HG03045 (cell line): ENCODE measurements around the gene APOBEC2.

Experiments used
- ATAC-seq: cut with Tn5 transposase; IDR thresholded peaks from one replicate; pipeline ENCODE4 v1.9.1; 2021; ENCODE audit warnings: mild to moderate bottlenecking, moderate library complexity; ENCODE audit not compliant: unreplicated experiment

APOBEC2 gene

DNA sequence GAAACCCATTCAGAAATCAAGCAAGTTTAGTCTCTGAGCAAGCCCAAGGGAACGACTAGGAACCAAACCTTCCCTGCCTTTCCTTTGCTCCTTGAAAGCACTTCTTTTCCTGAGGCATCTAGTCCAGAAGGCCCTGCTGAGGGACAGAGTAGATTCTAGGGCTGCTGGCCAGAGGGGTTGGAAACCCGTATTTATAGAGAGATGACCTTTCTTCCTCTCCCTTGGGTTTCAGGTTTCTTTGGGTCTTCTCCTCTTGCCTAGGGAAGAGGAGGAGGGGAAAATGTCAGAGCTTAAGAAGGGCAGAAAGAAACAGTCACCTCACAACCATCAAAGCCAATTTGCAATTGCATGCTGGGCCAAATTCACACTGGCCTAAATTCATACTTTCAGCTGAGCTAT lies 5.8 kb downstream of the APOBEC2 start:
- no peak for ATAC-seq

DNA sequence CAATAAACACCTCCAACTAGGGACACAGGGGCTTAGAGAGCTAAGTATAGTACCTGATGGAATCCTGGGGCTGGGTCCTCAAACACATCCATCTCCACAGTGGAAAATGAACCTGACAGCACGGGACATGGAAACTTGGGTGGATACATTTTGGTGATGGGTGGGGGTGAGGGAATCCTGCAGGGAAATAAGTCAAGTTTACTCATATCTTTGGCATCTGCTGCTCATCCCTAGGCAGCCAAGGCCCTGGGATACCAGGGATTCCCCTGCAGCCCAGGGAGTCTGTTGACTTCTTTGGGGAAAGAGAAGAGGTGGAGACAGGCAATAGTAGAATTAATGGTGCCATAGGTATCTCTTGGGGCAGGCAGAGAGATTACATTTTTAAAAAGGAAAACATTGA lies 6.6 kb downstream of the APOBEC2 start:
- ATAC-seq, result no peak

DNA sequence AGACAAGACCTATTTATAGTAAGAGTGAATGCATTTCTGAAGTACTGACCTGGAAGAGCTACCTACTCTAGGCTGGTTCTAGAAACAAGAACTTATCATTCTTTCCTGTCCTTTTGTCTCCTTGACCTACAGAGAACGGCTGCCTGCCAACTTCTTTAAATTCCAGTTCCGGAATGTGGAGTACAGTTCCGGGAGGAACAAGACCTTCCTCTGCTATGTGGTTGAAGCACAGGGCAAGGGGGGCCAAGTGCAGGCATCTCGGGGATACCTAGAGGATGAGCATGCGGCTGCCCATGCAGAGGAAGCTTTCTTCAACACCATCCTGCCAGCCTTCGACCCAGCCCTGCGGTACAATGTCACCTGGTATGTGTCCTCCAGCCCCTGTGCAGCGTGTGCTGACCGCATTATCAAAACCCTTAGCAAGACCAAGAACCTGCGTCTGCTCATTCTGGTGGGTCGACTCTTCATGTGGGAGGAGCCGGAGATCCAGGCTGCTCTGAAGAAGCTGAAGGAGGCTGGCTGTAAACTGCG lies 8.3 kb downstream of the APOBEC2 start:
- ATAC-seq, result no peak

DNA sequence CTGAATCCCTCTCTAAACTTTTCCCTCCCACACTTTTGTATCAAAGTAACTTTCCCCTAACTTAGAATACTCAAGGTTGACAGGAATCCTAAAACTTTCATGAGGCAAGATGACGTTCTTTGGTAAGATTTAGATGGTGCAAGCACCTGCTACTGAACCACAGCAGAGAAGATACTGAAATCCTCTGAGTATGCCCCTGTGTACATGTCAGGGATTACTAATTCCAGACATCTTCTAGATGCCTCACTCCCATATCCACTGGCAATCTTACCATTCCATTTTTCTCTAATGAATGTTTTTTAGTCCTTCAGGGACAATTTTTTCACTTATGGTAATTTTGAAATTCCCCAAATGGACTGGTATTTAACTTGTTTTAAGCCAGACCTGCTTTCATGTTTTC lies 9.1 kb downstream of the APOBEC2 start:
- ATAC-seq, result no peak

DNA sequence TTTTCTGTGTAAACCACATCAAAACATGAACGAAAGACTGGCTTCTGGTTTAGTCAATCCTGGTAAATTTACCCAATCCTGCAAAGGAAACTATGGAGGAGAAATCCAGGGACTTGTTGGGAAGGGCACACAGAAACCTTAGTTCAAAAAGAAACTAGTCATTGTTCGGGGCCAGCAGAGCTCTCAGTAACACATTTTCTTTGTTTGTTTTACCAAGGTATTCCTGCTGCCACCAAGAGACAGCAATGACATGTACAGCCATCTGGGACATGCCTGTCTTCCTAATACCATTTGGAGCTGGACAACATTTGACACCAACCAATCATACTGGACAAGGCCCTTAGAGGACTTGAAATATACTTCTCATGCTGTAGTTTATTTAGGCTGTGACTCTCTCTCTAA lies 10.9 kb downstream of the APOBEC2 start:
- ATAC-seq, result no peak

DNA sequence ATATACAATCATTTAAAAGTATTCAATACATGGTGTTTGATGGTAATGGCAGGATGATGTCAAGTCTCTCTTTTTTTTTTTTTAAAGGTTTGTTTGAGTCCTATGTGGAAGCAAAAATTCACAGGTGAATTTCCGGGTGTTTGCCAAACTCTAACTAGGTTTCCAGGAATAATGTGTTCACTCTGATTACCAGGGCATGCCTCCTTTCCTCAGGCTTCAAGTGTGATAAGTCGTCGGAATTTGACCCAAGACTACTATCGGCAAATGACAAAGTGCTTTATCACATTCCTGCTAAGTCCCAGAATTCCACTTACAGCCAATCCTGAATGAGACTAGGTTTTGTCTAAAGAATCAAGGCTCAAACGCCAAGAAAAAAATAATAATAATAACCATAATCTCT lies 11.8 kb downstream of the APOBEC2 start:
- ATAC-seq, result no peak

DNA sequence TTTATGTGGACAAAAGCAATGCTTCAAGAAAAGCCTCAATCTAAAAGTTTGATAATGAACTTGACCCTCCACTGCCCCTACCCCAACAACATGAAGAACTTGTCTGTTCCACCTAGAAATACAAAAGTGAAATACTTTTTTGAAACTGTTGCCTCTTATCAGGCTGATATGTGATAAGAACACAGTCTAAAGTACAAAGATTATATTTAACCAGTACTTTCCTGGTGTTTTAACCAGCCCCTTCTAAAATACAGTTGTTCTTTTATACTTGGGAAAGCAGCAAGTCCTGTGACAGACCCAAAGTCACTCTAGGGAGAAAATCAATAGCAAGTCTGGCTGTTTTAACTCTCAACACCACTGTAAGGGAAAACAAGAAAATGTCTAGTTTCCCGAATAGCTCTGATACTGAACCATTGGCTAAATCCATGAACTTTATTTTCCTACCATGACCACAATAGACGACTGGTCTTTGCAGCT lies 12.6 kb downstream of the APOBEC2 start:
- ATAC-seq, result no peak

DNA sequence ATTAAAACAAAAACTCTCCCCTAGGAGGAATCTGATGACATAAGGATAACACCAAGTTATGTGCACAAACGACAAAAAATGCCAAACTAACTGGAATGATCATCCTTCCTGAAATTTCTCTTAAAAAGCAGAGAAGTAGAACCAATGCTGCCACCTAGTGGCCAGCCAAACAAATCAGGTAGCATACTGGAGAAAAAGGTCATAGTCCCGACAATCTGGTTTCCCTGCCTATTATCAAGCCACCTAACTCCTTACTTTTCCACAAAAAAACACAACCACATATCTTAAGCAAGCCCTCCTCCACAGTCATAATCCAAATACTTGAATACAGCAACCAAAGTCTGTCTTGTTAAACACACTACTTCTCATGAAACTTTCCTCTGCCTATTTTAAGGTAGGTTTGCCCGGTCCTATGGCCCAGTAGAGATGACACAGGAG lies 13.9 kb downstream of the APOBEC2 start:
- no peak for ATAC-seq

DNA sequence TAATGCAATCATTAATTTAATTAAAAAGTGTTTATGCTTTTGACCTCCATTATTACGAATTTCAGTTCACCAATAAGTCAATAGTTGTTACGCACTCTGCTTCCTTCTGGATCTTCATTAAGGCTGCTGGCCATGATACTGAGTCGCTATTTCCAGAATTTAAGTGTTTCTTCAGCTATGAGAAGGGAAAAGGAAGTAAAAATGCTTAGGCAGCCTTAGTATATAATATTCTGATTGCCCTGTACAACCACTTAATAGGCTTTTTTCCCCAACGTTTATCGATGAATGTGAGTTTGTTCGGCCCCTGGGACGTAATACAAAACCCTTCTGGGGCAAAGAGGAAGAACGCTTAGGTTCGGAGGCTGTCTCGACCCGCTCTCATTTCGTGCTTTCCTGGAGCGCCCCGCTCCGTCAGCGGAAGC lies 18.5 kb downstream of the APOBEC2 start:
- ATAC-seq, result peak; percentile 21

DNA sequence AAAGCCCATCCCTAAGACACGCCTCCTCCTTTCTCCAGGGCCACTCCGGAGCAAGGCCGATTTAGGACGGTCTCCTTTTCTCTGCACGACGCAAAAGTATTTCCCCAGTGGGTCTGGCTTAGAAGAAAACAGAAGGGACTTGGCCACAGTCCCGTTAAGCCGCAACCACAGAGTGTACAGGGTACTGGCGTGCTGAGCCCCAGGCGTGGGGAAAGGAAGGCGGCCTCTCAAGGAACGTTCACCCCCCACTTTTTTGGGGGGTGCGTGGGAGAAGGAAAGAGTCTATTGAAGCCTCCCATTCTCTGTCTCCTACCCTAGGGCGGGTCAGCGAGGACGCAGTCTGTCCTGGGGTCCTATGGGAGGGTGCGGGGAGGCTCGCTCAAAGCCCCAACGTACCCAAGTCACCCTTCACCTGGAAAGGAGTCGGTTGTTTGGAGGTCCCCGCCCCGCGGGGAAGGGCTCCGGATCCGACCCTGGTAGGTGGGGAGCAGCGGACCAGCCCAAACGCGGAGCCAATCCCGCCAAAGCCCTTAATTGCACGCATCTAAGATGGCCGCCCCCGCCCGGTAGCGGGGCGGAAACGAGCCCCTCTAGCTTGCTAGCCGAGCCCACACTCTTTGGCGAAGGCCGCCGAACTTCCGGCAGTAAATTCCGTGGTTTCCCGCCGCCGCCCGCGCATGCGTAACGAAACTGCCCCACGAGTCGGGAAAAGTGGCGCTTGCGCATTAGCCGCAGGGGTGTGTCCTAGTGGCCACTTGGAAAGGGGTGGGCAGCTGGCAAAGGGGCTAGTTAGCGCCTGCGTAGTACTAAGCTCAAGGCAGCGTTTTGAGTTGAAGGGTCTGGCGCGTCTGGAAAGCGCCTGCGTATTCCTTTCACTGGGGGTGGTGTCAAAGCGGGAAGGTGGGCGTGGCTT lies 19.2 kb downstream of the APOBEC2 start, which contains the start of gene OARD1:
OARD1 (minus strand) TSS at position 434 of the 913 bp plus-strand sequence. CDS start 722 bp downstream, outside the sequence.
- peak; percentile 68 for ATAC-seq

DNA sequence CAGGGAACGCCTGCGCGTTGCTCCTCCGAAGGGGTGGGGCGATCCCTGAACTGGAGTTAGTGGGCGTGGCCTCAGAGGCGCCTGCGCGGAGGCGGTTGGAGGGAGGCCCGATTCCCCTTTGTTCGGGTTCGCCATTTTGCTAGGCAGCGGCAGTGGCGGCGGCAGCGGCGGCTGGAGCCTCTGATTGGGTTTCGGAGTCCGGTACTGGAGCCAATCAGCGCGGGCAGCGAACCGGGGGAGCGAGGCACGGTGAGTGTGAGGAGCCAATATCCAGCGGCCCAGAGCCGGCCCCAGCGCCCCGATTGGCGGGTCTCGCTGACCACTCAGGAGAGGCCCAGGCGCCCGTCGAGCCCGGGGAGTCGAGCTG lies 19.8 kb downstream of the APOBEC2 start, which contains the start of gene NFYA:
NFYA (plus strand) TSS at position 139 of the 367 bp plus-strand sequence. CDS start 6,116 bp downstream, outside the sequence.
- ATAC-seq, result peak; percentile 67

DNA sequence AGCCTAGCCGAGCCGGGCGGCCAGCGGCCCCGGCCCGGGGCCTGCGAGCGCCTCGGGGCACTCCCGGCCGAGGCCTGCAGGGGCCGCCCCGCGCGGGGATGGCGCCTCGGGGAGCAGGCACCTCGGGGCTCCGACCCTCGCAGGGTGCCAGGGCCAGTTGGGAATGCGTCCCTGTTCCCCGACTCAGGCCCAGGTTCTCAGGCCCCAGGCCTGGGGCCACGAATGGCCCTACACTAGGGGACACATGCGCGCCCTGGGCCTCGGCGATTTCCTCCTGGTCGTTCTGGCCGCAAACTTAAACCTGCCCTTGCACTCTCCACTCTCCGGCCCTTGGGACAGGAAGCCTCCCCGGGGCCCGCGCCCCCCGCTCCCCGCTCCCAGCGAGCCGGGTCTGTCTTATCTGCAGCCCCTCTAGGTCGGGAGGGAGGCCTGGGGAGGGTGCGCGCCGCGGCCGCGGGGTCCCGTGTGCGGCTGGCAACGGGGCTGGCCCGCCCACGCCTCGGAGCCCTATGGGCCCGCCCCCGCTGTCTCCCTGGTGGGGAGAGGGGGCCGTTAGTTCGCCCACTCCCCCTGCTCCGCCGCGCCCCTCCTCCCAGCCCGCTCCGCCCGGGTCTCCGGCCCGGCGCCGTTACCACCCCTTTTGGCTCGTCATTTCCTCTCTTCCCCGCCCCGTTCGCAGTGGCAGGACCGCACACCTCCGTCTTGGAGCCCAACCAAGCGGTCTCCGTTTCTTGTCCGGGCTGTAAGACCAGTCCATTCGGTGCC lies 20.4 kb downstream of the APOBEC2 start:
- ATAC-seq, result peak; percentile 32

DNA sequence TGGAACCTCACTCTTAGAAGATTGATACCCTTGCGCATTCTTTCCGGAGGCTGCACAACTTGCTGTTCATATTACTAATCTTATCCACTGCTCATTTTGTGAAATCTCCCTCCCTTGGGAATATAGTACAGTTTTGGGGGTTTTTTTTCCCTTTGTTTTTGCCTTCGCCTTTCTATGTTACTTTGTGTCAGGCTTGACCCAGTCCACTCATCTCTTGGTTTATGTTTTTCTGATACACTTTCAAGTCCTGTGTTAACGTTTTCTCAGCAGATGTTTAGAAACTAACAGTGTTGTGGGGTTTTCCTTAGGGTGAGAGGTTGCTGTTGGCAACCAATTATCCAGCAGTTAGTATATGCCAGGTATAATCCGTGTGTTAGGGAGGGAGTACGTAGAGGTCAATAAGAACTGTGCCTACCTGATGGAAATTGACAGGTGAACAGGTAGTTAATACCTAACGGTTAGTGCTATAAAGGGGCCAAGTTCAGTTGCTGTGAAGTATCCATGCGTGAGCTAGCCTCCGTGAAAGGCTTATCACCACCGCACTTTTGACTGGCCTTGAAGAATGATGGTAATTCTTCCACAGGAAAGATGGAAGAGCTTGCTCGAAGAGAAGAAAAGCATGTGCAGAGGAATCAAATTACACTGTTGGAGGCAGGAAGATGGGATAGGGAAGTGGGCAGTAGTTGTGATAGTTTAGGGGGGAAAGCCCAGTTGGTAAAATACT lies 21.1 kb downstream of the APOBEC2 start:
- no peak for ATAC-seq

DNA sequence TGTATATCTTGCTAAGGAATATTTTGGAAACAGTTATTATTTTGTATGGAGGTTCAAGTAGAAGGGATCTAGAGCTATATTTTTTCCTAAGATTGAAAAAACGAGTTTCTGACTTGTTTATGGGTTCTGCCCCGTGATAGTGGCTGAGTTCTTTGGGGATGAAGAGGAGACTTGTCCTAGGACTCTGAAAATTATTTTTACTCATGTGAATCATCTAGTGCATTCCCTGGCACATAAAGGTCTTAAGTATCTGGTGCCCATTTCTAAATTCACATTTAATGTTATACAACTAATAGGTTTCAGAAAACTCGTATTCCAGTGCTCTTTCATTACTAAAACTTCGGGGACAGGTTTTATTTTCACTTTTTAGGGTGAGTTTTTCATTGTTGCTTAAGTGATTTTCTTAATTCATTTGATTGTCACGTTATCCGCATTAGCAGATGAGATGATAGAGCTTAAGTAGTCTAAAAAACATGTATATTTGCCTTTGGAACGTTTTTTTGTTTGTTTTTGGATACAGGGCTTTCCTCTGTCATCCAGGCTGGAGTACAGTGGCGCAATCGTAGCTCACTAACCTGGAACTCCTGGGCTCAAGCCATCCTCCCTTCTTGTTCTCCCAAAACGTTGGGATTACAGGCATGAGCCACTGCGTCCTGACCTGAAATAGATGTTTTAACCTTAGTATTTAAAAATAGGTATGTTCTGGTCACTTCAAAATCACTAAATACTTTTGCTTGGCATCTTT lies 21.9 kb downstream of the APOBEC2 start:
- ATAC-seq, result no peak

DNA sequence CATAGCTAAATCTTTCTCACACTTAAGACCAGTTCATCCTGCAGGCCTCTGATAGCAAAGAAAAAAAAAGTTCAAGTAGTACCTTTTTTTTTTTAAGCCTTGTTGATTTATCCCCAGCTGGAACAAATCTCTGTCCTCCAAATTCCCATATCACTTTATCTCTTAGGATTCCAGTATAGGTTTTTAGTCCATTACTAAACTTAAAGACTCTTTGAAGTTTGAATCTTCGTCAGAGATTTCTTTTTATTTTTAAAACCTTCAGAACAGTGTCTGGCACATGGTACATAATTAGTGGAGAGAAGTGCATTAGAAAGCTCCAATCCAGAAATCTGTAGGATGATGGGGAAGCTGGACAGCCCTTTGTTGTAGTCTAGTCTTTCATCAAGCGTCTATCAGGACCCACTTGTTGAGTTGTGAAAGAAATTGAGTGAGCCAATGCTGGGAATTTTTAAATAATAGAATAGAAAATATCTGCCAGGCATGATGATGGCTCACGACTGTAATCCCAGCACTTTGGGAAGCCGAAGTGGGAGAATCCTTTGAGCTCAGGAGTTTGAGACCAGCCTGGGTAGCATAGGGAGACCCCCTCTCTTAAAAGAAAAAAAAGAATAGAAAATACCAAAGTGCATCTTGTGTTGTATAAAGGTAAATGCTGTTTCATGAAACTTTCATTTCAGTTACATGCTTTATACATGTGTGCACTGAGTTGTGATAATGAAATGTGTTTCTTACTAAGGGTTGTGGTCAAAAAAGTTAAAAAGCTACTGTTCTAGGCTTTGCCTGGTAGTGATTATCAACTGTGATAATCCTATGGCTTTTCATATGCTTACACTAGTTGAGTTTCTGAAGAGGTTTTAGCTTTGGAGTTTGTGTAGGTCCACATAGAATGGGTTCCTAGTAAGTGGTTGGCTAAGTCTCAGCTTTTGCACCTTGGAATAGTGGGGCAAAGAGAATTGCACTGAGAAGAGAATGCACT lies 22.9 kb downstream of the APOBEC2 start:
- ATAC-seq, result no peak

DNA sequence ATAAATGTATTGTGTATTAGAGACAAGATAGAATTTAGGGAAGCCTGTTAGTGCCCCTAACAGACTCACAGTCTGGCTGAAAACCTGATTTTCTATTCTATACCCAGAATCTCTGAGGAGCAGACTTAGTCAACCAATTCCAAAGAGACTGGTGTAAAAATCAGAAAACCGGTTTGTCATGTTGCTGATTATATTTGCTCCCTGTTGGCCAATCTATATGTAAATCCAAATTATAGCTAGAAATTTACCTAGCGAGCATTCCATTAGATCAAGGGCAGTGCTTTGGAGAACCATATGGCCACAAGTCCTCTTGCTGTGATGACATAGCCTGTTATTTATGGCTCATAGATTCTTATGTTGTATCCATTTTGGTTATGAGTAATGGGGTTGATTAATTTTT lies 24.5 kb downstream of the APOBEC2 start:
- no peak for ATAC-seq

DNA sequence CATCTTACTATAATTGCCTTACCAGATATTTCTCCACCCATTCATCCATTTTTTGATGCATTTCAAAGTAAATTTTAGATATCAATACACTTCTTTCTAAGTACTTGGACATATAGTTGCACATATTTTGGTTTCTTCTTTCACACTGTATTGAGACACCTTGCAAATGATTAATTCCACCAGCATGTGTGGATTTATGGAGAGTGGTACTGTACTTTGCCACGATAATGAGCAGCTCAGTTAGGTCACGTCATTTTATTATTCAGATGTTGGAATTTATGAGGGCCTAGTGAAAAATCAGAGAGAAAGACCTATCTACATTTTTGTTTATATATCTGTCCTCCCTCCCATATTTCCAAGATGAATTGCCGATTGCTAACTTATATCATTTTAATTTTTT lies 25.1 kb downstream of the APOBEC2 start:
- no peak for ATAC-seq

DNA sequence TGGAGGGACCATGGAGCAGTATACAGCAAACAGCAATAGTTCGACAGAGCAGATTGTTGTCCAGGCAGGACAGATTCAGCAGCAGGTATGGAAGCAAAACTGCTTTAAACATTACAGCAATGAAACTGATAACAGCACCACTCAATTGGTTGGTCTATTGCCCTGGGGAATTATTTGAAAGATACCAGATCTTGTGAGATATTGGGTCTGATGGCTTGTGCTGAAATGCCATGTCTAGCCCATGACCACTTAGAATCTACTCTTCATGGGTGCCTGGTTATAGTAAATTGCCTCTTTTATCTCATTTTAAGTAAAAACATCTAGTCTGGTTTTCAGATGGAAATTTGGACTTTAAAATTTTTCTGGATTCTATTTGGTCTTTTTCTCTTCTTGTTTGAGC lies 26.1 kb downstream of the APOBEC2 start:
- no peak for ATAC-seq

DNA sequence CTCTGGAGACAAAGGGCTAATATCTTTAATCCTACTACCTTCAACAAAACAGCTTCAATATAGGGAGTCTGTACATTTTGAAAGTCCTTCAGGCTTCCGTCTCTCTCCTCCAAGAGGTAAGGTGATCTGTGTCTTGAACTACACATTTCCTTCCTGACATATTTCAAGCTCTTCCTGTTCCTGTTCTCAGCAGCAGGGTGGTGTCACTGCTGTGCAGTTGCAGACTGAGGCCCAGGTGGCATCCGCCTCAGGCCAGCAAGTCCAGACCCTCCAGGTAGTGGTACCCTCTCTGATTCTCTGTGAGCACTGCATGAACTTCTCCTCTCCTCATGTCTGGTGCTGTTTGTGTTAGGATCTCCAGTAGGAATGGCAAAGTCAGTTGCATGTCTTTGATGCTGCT lies 27.6 kb downstream of the APOBEC2 start:
- ATAC-seq, result no peak
